ENCODE measurements around the gene MPC1. TPM values are rescaled to one million over a fixed set of nuclear protein-coding genes. Genes with fewer than 3 reads are reported as not detected.
A peak's percentile ranks its signal among the peaks of the same experiment; 100 is the strongest.
"Not testable (repeated sequence)": the region's sequence is repeated elsewhere in the genome, so short reads cannot be mapped to it uniquely, and the experiment has no call there.

Gene MPC1
- total RNA-seq, 1 donor from 2014 or later, result 21.2 TPM

GRCh38 chr6:166389119-166389518, 6.4 kb upstream of the MPC1 start:
- DNase-seq (ENCODE audit: low read depth), result no peak
- no peak for TF ChIP-seq CTCF (conservative IDR thresholded peaks at IDR 0.05; ENCODE audit: low read depth, low read length)
- H3K4me3 ChIP-seq (ENCODE audit: low read depth, low read length), result no peak overlapping the region

- no peak overlapping the region for H3K4me3 ChIP-seq (ENCODE audit: low read depth, low read length)
- no peak for TF ChIP-seq CTCF (conservative IDR thresholded peaks at IDR 0.05; ENCODE audit: low read depth, low read length)
- no peak for DNase-seq (ENCODE audit: low read depth)
These were observed 5.7 kb upstream of the MPC1 start for GRCh38 chr6:166388290-166389004.

- no peak for TF ChIP-seq CTCF (conservative IDR thresholded peaks at IDR 0.05; ENCODE audit: low read depth, low read length)
- DNase-seq (ENCODE audit: low read depth), result peak; percentile 55
- H3K4me3 ChIP-seq (ENCODE audit: low read depth, low read length), result no peak overlapping the region
These were observed 5.0 kb upstream of the MPC1 start for GRCh38 chr6:166387642-166388289.

GRCh38 chr6:166387098-166387497, 4.4 kb upstream of the MPC1 start:
- H3K4me3 ChIP-seq (ENCODE audit: low read depth, low read length); DNase-seq (ENCODE audit: low read depth): not testable (repeated sequence)

- TF ChIP-seq CTCF (conservative IDR thresholded peaks at IDR 0.05; ENCODE audit: low read depth, low read length), result no peak
- H3K4me3 ChIP-seq (ENCODE audit: low read depth, low read length), result no peak overlapping the region
- no peak for DNase-seq (ENCODE audit: low read depth)
These were observed 3.4 kb upstream of the MPC1 start for GRCh38 chr6:166386111-166386510.

- TF ChIP-seq CTCF (conservative IDR thresholded peaks at IDR 0.05; ENCODE audit: low read depth, low read length), result peak; percentile 13
- DNase-seq (ENCODE audit: low read depth), result not testable (repeated sequence)
These were observed 1.1 kb upstream of the MPC1 start for GRCh38 chr6:166383802-166384363.

GRCh38 chr6:166382500-166382932, 224 bp downstream of the MPC1 start:
- H3K4me3 ChIP-seq (ENCODE audit: low read depth, low read length), result peak overlapping the region; percentile 86
- no peak for DNase-seq (ENCODE audit: low read depth)
- no peak for TF ChIP-seq CTCF (conservative IDR thresholded peaks at IDR 0.05; ENCODE audit: low read depth, low read length)

More at GRCh38 chr6:166383802-166384363, 1.1 kb upstream of the MPC1 start:
- peak overlapping the region; percentile 86 for H3K4me3 ChIP-seq (ENCODE audit: low read depth, low read length)

Measured in epithelial cell of proximal tubule (primary cell).